MCF 10A (cell line): ENCODE measurements around the gene PXDC1. TPM values are rescaled to one million over a fixed set of nuclear protein-coding genes. Genes with fewer than 3 reads are reported as not detected.

Source experiments
- BruUV-seq: library from RNA; stranded (reverse); fragments of 400-500 nt; replicated peaks from 2 replicates; lab custom pipeline; 2021; lab: Mats Ljungman, UMichigan
- CTCF ChIA-PET: fragments of 300-600 bp; sonication (Branson Sonifier 250); formaldehyde crosslinking; extraction: SDS; loops from one replicate; lab custom pipeline; 2021; ENCODE audit warnings: antibody characterized with exemption, inconsistent platforms; lab: Yijun Ruan, JAX
- POLR2A ChIA-PET: fragments of 300-600, 350-650 bp; sonication (Branson Sonifier 250); formaldehyde crosslinking; extraction: SDS; loops from one replicate; lab custom pipeline; 2020; ENCODE audit warnings: antibody characterized with exemption, inconsistent platforms; lab: Yijun Ruan, JAX
- DNase-seq: peaks from one replicate; pipeline ENCODE4 v3.0.0-alpha.2; 2018; ENCODE audit not compliant: unreplicated experiment
- H3K27ac Mint-ChIP-seq: one replicate; pipeline ENCODE4 v1.8.0; 2022; ENCODE audit warnings: mild to moderate bottlenecking, low read depth, mixed read lengths; ENCODE audit not compliant: unreplicated experiment
- H3K27me3 Mint-ChIP-seq: one replicate; pipeline ENCODE4 v1.8.0; 2022; ENCODE audit warnings: mixed read lengths; ENCODE audit not compliant: insufficient read depth, unreplicated experiment
- H3K36me3 Mint-ChIP-seq: one replicate; pipeline ENCODE4 v1.8.0; 2022; ENCODE audit warnings: mild to moderate bottlenecking, moderate library complexity, mixed read lengths; ENCODE audit not compliant: insufficient read depth, unreplicated experiment
- H3K4me1 Mint-ChIP-seq: one replicate; pipeline ENCODE4 v1.8.0; 2022; ENCODE audit warnings: mixed read lengths; ENCODE audit not compliant: insufficient read depth, unreplicated experiment
- H3K4me3 Mint-ChIP-seq: one replicate; pipeline ENCODE4 v1.8.0; 2022; ENCODE audit warnings: mild to moderate bottlenecking, moderate library complexity, mixed read lengths; ENCODE audit not compliant: unreplicated experiment
- H3K9me3 Mint-ChIP-seq: one replicate; pipeline ENCODE4 v1.8.0; 2022; ENCODE audit warnings: mixed read lengths; ENCODE audit not compliant: unreplicated experiment
- intact Hi-C: fragments of 100-400 bp; cut with micrococcal nuclease; formaldehyde crosslinking; loops from 2 replicates; pipeline ENCODE4 v1.14.1; 2022
- total RNA-seq: library from RNA; stranded (reverse); gene quantifications from 2 replicates; pipeline ENCODE4 v1.2.3, GENCODE V29; 2022
- TF ChIP-seq, protein P1 (sequence below): fragments of 200-600 bp; IDR thresholded peaks from one replicate; pipeline ENCODE4 v1.8.0; 2022; ENCODE audit warnings: antibody characterized with exemption, mild to moderate bottlenecking; ENCODE audit not compliant: unreplicated experiment

PXDC1 gene
- total RNA-seq, 1 experiment from 2014 or later, result 48.1 TPM

GRCh38 chr6:3699231-3699630 lies 52.3 kb downstream of the PXDC1 start:
- Mint-ChIP-seq H3K36me3 (no peaks in the 10 kb centered on the region), H3K4me3 (no peak overlapping the region), H3K27me3 (no peaks in the 10 kb centered on the region), H3K4me1 (peaks cover 26% of the 10 kb centered on the region), H3K27ac (no peak overlapping the region), H3K9me3 (peaks cover 1% of the 10 kb centered on the region)
- no peak for DNase-seq
- TF ChIP-seq, protein P1, sequence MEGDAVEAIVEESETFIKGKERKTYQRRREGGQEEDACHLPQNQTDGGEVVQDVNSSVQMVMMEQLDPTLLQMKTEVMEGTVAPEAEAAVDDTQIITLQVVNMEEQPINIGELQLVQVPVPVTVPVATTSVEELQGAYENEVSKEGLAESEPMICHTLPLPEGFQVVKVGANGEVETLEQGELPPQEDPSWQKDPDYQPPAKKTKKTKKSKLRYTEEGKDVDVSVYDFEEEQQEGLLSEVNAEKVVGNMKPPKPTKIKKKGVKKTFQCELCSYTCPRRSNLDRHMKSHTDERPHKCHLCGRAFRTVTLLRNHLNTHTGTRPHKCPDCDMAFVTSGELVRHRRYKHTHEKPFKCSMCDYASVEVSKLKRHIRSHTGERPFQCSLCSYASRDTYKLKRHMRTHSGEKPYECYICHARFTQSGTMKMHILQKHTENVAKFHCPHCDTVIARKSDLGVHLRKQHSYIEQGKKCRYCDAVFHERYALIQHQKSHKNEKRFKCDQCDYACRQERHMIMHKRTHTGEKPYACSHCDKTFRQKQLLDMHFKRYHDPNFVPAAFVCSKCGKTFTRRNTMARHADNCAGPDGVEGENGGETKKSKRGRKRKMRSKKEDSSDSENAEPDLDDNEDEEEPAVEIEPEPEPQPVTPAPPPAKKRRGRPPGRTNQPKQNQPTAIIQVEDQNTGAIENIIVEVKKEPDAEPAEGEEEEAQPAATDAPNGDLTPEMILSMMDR, result no peak
- BruUV-seq, result no TSS peak
- ChIA-PET POLR2A (interaction anchor here (0.9 to 1.0 kb wide), 2 partner anchors 115 to 296 kb away, joined by 3 read pairs; no protein-coding TSS in a partner anchor), CTCF (no interaction called here)
- intact Hi-C loops, result no loop called here

- intact Hi-C loops, result no loop called here
- ChIA-PET POLR2A (interaction anchor here (1.0 kb wide), 1 partner anchor 294 kb away, joined by 3 read pairs; no protein-coding TSS in a partner anchor), CTCF (no interaction called here)
- H3K9me3 Mint-ChIP-seq, result no peaks in the 10 kb centered on the region
- H3K4me1 Mint-ChIP-seq, result peaks cover 26% of the 10 kb centered on the region
- peak overlapping the region; percentile 18 for H3K27ac Mint-ChIP-seq
- TF ChIP-seq, protein P1, result no peak
- no TSS peak for BruUV-seq
- no peak overlapping the region for H3K4me3 Mint-ChIP-seq
- no peak for DNase-seq
- H3K36me3 Mint-ChIP-seq, result no peaks in the 10 kb centered on the region
- no peaks in the 10 kb centered on the region for H3K27me3 Mint-ChIP-seq
Observed at GRCh38 chr6:3698021-3698420, 53.5 kb downstream of the PXDC1 start.

GRCh38 chr6:3697609-3698008 lies 53.9 kb downstream of the PXDC1 start:
- POLR2A ChIA-PET, result no interaction called here
- no peaks in the 10 kb centered on the region for H3K36me3 Mint-ChIP-seq
- peak; percentile 83 for DNase-seq
- no TSS peak for BruUV-seq
- peaks cover 26% of the 10 kb centered on the region for H3K4me1 Mint-ChIP-seq
- CTCF ChIA-PET, result no interaction called here
- no peaks in the 10 kb centered on the region for H3K27me3 Mint-ChIP-seq
- no peak overlapping the region for H3K4me3 Mint-ChIP-seq
- intact Hi-C loops, result no loop called here
- H3K27ac Mint-ChIP-seq, result peak overlapping the region; percentile 18
- H3K9me3 Mint-ChIP-seq, result no peaks in the 10 kb centered on the region
- TF ChIP-seq, protein P1, result no peak

DNA sequence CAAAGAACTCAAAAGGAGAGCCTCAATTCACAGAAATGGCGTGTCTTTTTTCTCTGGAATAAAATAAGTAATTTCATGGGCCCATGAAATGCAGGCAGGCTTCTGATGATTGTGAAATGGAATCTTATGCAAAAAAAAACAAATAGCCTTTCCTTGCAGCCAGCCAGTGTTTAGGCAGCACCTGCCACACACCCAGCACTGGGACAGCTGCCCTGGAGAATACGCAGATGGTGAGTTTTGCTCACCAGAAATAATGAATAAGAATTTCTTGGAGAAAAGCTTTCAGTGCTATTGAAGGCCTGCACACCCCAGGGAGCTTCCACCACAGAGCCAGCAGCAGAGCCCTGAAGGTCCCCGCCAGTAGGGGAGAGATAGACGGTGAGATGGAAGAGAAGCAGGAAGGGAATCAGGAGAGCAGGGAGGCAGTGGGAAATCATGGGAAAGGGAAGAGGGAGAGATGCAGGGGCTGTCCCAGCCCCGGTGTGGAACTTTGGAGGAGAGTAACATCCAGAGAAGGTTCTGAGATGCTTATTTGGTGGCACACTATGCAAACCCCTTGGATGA lies 54.9 kb downstream of the PXDC1 start:
- POLR2A ChIA-PET, result interaction anchor here (1.0 kb wide), 1 partner anchor 179 kb away, joined by 3 read pairs; no protein-coding TSS in a partner anchor
- intact Hi-C loops, result no loop called here
- TF ChIP-seq, protein P1, result no peak
- peak; percentile 62 for DNase-seq
- no peaks in the 10 kb centered on the region for H3K9me3 Mint-ChIP-seq
- no peaks in the 10 kb centered on the region for H3K36me3 Mint-ChIP-seq
- BruUV-seq, result no TSS peak
- no peak overlapping the region for H3K27ac Mint-ChIP-seq
- H3K27me3 Mint-ChIP-seq, result no peaks in the 10 kb centered on the region
- no peak overlapping the region for H3K4me3 Mint-ChIP-seq
- CTCF ChIA-PET, result no interaction called here
- H3K4me1 Mint-ChIP-seq, result peaks cover 26% of the 10 kb centered on the region
